AG10803 (cell line): ENCODE measurements around the gene XK.

Experiments used
- DNase-seq: peaks from one replicate; pipeline ENCODE4 v3.0.0; 2010; ENCODE audit warnings: low read depth
- H3K4me3 ChIP-seq: 2 replicates; pipeline ENCODE4 v1.5.1; 2011; ENCODE audit warnings: mild to moderate bottlenecking, low read length, control low read depth
- TF ChIP-seq, protein P1 (sequence below): conservative IDR thresholded peaks from 2 replicates; pipeline ENCODE4 v1.5.1; 2011; ENCODE audit warnings: mild to moderate bottlenecking, low read length, control low read depth, inconsistent platforms

XK gene

DNA sequence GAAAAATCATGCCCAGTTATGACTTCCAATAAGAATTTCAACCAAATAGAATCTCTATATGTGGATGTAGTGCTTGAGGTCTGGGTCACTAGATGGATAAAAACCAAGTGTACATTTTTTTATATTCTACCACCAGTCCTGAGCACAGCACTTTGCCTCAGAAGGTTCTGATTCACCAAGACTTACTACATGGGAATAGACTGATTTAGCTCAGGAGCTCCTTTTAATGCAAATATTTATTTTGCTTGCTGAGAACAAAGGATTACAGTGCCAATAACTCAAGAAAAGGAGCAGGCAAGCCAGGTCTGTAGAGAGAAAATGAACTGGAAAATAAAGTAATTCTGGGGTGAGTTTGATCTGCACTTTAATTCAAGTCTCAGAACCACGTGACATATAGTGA lies 6.4 kb upstream of the XK start:
- DNase-seq, result no peak
- H3K4me3 ChIP-seq, result no peak overlapping the region
- TF ChIP-seq, protein P1, sequence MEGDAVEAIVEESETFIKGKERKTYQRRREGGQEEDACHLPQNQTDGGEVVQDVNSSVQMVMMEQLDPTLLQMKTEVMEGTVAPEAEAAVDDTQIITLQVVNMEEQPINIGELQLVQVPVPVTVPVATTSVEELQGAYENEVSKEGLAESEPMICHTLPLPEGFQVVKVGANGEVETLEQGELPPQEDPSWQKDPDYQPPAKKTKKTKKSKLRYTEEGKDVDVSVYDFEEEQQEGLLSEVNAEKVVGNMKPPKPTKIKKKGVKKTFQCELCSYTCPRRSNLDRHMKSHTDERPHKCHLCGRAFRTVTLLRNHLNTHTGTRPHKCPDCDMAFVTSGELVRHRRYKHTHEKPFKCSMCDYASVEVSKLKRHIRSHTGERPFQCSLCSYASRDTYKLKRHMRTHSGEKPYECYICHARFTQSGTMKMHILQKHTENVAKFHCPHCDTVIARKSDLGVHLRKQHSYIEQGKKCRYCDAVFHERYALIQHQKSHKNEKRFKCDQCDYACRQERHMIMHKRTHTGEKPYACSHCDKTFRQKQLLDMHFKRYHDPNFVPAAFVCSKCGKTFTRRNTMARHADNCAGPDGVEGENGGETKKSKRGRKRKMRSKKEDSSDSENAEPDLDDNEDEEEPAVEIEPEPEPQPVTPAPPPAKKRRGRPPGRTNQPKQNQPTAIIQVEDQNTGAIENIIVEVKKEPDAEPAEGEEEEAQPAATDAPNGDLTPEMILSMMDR, result no peak

DNA sequence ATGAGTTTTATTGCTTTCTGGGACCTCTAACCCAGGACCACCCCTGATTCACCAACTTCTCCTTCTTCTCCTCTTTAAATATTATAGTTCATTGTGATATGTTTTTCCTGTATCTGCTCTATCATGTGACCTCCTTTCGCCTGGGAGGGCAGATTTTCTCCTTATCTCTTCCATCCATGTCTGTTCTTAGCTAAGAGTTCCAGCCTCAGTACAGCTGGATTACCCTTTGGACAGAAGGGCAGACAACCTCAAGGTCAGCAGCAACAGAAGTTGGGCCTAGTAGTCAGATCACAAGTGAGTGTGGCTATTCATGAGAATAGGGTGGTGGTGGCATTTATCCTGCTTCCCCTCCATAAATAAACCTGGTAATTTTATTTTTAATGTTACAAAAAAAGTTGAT lies 5.7 kb upstream of the XK start:
- TF ChIP-seq, protein P1, result no peak
- DNase-seq, result no peak
- H3K4me3 ChIP-seq, result no peak overlapping the region

DNA sequence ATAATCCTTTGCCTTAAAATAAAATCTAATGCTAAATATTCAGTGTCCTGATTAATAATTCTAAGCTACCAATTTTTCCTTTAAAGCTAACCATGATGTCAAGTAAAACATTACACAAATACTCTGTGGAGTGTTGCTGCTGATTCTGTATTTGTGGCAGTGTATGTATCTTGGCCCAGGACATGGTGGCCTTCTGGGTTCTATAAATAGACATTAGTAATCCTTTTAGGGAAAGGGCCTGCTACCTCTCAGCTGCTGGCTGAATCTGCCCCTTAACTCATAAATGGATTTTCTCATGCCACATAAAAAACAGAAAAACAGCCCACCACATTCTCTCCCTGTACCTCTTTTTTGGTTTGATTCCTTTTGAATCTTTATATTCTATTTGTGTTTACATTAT lies 1.2 kb upstream of the XK start:
- H3K4me3 ChIP-seq, result no peak overlapping the region
- DNase-seq, result no peak
- TF ChIP-seq, protein P1, result no peak

DNA sequence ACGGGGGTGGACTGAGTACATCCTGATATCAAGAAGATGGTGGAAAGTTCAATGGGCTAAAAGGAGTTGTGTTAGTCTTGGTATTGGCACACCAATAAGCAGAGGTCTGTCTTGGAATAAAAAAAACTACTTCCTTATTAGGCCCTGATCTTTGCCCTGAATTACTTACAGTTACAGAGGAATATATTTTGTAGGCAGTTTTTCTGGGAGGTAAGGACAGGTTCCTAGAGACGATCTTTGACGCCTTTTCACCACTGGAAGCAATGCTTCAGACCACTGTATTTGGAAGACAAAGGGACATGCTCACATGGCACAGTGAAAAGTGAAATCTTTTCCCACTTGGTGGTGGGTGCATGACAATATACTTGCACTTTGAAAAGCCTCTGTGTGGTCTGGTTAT lies 618 bp upstream of the XK start:
- no peak for DNase-seq
- no peak overlapping the region for H3K4me3 ChIP-seq
- TF ChIP-seq, protein P1, result no peak

DNA sequence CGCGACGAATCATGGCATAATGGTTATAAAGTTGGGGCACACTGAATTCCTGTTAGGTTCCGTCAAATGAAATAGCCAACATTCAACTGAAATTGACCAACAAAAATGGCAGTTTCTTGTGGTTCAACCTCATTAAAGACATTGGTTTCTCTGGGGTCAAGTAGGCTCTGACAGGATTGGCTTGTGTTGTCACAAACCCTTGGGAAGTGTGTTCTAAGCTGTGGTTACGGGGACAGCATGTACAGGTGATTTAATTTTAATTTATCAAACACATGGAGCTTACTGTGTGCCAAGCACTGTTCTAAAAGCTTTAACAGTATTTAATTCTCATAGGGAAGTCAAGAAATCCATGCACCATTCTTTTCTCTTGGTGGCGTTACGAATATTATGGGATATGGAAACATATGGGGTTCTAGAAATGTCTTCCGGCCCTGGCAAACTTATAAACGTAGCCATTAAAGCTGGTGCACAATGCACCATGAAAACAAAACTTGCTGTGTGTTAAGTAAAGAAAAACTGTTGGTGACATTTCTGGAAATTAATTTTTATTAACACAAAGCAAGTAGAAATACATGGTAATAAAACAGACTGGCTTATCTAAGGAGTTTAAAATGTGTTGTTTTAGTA lies 891 bp downstream of the XK start:
- no peak for DNase-seq
- TF ChIP-seq, protein P1, result no peak
- no peak overlapping the region for H3K4me3 ChIP-seq

DNA sequence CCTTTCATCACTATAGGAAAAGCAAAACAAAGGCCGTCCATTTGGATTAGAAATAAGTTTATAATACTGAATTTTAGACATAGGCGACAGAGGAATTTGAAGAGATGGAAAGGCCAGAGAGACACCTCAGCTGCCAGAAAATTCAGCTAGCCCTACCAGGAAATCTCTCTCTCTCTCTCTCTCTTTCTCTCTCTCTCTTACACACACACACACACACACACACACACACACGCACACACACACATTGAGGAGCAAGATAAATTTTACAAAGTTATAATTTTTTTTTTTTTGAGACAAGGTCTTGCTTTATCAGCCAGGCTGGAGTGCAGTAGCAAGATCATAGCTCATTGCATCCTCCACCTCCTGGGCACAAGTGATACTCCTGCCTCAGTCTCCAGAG lies 1.4 kb downstream of the XK start:
- TF ChIP-seq, protein P1, result no peak
- DNase-seq, result no peak
- no peak overlapping the region for H3K4me3 ChIP-seq

DNA sequence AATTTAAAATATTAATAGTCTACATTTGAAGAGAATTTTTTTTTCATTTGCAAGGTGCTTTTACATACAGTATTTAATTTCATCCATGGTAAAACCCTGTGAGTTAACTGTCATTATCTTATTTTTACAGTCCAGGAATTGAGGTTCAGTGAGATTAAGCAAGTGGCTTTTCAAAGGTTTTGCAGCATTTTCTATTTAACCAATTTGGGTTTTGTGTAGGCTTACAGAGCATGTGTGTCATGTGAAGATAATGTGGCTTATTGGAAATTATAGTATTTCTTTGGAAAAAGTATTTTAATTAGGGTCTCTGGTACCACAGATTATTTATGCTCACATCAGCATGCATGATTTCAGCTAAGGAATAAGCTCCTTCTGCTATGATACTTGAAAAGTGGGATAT lies 4.5 kb downstream of the XK start:
- DNase-seq, result no peak
- H3K4me3 ChIP-seq, result no peak overlapping the region
- TF ChIP-seq, protein P1, result no peak
